ENCODE results near the gene NBEAL2.

Gene NBEAL2

DNA sequence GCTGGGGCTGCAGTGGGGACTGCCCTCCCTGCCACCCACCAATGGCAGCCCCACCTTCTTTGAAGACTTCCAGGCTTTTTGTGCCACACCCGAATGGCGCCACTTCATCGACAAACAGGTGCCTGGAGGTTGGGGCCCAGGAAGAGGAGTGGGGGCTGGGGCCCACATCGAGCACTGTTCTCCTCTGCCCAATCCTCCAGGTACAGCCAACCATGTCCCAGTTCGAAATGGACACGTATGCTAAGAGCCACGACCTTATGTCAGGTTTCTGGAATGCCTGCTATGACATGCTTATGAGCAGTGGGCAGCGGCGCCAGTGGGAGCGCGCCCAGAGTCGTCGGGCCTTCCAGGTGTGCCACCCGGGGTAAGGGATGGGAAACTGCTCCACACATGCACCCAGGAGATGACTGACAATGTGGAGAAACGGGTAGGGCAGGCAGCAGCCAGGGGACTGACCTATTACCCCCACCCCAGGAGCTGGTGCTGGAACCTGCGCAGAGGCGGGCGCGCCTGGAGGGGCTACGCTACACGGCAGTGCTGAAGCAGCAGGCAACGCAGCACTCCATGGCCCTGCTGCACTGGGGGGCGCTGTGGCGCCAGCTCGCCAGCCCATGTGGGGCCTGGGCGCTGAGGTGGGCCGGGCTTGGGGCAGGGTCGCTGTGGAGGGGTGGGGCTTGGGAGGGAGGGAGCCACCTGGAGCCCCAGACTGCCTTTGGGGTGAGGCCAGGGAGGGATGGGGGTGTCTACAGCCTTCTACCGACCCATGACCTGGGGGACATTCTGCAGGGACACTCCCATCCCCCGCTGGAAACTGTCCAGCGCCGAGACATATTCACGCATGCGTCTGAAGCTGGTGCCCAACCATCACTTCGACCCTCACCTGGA is 22.9 kb downstream of the NBEAL2 start:
- DNase-seq = no peak

DNA sequence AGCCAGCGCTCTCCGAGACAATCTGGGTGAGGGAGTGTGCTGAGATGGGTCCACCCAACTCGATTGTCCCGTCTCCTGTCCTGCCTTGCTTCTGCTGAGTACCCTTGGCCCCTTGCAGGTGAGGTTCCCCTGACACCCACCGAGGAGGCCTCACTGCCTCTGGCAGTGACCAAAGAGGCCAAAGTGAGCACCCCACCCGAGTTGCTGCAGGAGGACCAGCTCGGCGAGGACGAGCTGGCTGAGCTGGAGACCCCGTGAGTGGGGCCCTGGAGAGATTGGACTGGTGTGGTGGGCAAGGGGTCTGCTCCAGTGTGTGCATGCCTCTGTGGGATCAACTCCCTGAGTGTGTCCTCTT is 23.6 kb downstream of the NBEAL2 start:
- DNase-seq = no peak

- DNase-seq = no peak
These were observed 24.2 kb downstream of the NBEAL2 start for GRCh38 chr3:47003461-47004368.

DNA sequence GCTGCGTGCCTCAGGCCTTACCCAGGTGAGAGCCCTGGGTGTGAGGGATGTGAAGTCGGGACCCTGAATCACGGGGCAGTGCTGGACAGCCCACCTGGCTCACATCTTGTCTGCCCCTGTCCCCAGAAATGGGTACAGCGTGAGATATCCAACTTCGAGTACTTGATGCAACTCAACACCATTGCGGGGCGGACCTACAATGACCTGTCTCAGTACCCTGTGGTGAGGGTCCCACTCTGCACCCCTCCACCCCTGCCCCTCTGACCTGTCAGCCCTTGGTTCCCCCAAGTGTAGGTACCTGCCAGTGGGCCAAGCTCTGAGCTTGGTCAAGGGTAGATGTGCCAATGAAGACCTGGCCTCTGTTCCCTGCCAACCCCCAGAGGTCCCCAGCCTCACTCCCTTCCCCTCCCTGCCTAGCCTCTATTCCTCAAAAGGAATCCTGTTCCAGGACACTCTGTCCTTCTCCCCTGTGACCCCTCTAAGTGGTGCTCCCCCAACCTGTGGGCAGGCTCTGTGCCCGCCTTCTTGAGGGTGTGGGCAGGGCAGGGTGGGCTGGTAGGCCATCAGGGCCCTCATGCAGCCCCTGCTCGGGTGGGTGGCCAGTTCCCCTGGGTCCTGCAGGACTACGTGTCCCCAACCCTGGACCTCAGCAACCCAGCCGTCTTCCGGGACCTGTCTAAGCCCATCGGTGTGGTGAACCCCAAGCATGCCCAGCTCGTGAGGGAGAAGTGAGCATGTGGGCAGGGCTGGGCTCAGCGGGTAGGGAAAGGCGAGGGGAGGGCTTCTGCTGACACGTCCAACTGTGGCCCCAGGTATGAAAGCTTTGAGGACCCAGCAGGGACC is 25.1 kb downstream of the NBEAL2 start:
- DNase-seq = no peak

- no peak for DNase-seq
These were observed 26.0 kb downstream of the NBEAL2 start for GRCh38 chr3:47005212-47006144.

- DNase-seq = no peak
These were observed 26.7 kb downstream of the NBEAL2 start for GRCh38 chr3:47006145-47006651.

GRCh38 chr3:47007001-47007400 is 27.5 kb downstream of the NBEAL2 start:
- DNase-seq = no peak

DNA sequence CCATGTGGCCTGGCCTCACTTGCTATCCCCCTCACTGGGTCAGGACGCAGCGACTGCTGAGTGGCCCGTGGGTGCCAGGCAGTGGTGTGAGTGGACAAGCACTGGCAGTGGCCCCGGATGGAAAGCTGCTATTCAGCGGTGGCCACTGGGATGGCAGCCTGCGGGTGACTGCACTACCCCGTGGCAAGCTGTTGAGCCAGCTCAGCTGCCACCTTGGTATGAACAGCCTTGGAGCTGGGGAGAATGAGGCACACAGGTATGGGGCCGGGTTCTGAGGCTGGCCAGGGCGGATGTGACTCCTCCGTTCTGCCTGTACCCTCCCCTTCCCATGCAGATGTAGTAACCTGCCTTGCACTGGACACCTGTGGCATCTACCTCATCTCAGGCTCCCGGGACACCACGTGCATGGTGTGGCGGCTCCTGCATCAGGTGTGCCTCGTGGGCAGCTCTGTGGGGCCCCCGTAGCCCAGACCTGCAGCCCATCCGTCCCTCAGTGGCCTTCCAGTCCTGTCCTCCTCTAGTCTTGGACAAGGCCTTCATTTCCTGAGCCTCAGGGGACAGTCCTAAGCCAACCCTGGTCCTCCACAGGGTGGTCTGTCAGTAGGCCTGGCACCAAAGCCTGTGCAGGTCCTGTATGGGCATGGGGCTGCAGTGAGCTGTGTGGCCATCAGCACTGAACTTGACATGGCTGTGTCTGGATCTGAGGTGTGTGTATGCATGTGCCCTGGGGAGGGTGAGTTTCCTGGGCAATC is 28.2 kb downstream of the NBEAL2 start:
- no peak for DNase-seq

GRCh38 chr3:47008234-47008796 is 28.8 kb downstream of the NBEAL2 start:
- DNase-seq = no peak

DNA sequence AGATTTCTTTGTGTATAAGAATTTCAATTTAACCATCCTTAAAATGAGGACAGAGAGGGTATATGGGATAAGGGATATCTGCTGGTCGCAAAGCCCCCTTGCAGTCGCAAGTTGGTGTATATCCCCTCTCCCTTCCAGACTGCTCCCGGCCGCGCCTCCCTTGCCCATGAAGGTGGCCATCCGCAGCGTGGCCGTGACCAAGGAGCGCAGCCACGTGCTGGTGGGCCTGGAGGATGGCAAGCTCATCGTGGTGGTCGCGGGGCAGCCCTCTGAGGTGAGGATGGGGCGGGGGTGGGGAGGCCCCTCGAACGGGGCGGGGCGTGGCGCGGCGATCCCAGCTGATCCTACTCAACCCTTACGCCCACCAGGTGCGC is 29.4 kb downstream of the NBEAL2 start:
- no peak for DNase-seq

- DNase-seq = no peak
These were observed 30.0 kb downstream of the NBEAL2 start for GRCh38 chr3:47009225-47010110.

GRCh38 chr3:47010111-47010712 is 30.7 kb downstream of the NBEAL2 start:
- no peak for DNase-seq

GRCh38 chr3:47010910-47011309 is 31.4 kb downstream of the NBEAL2 start:
- DNase-seq = no peak

- DNase-seq = no peak
These were observed 31.9 kb downstream of the NBEAL2 start for GRCh38 chr3:47011371-47011770.

DNA sequence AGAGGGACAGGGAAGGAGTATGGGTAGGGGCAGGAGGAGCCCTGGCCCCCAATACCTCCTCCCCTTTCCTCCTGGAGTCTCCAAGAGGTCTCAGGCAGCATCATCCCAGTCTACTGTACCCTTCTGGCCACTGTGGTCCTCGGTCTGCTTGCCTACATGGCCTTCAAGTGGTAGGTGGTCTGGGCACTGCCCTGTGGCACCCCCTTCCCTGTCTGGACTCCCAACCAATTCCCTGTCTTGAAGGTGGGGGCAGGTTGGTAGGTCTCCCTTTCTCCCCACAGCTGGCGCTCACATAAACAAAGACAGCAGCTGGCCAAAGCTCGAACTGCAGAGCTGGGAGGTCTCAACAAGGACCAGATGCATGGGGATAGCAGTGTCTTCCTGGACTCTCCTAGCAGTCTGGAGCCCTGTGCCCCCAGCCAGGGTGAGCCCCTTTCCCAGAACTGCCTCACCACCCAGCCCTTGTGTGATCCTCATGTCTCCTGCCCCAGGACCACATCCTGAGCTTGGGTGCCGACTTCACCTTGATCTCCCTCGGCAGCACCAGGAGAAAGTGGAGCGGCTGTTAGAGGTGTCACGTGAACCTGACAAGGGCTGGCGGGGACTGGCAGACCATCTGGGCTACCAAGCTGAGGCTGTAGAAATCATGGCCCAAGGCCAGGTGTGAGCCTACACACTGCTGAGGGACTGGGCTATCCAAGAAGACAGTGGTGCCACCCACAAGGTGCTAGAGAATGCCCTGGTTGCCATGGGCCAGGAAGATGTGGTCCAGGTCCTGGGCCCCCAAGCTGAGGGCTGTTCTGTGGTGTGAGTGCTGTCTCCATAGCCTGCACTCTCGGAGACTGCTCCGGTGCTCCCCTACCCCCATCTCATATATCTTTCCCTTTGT is 33.1 kb downstream of the NBEAL2 start:
- DNase-seq = no peak

- DNase-seq = no peak
These were observed 33.8 kb downstream of the NBEAL2 start for GRCh38 chr3:47013231-47013630.

DNA sequence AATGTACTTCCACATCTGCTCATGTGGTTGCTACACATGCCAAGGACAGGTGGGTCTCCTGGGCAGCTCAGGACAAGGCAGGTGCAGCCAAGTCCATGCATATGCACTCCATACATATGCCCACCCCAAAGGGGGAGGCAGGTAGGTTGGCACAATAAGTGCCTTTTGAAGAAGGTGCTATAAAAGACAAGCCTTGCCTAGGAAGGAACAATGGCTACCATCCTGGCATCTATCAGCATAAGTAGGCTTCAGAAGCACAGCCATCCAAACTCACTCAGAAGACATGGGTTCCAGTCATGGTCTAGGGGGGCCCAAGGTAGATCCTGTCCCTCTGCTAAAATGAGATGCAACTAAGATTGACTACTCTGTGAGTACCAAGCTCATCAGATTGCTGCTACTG is 34.6 kb downstream of the NBEAL2 start:
- DNase-seq = no peak

- DNase-seq = no peak
These were observed 35.7 kb downstream of the NBEAL2 start for GRCh38 chr3:47015151-47015550.

Data from GF-D8 (cell line).